ENCODE measurements around the gene MAML2. TPM values are rescaled to one million over a fixed set of nuclear protein-coding genes. Genes with fewer than 3 reads are reported as not detected.

MAML2 gene
- total and polyA plus RNA-seq, 8 donors, result 2.4 to 11.8 (median 4.1) TPM

DNA sequence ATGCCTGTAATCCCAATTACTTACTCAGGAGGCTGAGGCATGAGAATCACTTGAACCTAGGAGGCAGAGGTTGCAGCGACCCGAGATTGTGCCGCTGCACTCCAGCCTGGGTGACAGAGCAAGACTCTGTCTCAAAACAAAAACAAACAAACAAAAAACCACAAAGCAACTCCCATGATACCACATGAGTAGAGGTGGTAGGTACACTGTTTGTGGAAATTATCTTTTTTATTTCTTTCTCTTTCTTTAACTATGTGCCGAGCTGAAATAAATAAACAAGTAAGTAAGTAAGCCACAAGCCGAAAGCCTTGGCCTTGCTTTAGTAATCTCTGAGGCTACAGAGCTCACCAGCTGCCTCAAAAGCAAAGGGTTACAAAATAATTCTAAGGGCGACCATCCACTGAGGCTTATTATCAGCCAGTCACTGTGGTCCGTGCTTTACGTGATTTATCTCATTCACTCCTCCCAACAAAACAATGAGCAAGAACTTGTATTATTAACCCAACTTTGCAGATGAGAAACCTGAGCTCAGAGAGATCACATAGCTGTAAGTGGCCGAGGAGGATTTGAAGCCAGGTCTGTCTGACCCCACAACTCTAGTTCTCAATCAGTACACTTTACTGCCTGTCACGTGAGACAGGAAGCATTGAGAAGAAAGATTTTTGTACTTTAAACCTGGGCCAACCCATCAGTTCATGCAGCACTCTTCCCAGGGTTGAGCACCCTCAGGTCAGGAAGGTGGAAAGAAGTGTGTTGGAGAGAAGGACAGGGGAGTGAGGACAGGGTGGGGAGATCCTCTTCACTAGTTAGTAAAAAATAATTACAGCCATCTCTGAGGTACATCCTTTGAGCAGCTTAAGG lies 349.3 kb downstream of the MAML2 start:
- ATAC-seq (no peak), DNase-seq (no peak), FAIRE-seq (no peak)
- TF ChIP-seq, protein P1, sequence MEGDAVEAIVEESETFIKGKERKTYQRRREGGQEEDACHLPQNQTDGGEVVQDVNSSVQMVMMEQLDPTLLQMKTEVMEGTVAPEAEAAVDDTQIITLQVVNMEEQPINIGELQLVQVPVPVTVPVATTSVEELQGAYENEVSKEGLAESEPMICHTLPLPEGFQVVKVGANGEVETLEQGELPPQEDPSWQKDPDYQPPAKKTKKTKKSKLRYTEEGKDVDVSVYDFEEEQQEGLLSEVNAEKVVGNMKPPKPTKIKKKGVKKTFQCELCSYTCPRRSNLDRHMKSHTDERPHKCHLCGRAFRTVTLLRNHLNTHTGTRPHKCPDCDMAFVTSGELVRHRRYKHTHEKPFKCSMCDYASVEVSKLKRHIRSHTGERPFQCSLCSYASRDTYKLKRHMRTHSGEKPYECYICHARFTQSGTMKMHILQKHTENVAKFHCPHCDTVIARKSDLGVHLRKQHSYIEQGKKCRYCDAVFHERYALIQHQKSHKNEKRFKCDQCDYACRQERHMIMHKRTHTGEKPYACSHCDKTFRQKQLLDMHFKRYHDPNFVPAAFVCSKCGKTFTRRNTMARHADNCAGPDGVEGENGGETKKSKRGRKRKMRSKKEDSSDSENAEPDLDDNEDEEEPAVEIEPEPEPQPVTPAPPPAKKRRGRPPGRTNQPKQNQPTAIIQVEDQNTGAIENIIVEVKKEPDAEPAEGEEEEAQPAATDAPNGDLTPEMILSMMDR (IDR thresholded peaks at IDR 0.05), result no peak
- H3K4me1 ChIP-seq, result no peaks in the 10 kb centered on the region
- intact Hi-C loops (cut with DNase I), result no loop called here
- WGBS, 2 donors, result 66 to 68% methylated on average over 10 of the region's 10 CpGs
- no peak overlapping the region for H3K27ac ChIP-seq
- no peaks in the 10 kb centered on the region for H3K36me3 ChIP-seq
- no peaks in the 10 kb centered on the region for H3K9me3 ChIP-seq
- no peaks in the 10 kb centered on the region for H3K27me3 ChIP-seq
- H3K4me3 ChIP-seq, result no peak overlapping the region

DNA sequence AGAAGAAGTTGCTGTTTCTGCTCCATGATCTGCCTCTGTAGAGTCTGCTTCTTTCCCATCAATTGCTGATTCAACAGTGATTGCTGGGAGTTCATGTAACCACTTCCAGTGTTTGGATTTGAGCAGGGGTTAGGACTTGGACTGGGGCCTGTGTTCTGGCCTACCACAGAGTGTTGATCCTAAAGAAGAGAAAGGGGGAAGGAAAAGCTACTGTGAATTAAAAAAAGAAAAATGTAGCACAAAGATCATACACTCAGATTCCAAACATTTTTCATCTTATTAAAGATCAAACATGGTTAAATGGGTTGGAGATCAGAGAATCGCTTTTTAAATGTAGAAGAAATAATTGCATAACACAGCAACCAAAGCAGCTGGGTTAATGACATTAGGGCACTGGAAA lies 351.4 kb downstream of the MAML2 start:
- no peak for DNase-seq
- intact Hi-C loops (cut with DNase I), result no loop called here
- TF ChIP-seq, protein P1 (IDR thresholded peaks at IDR 0.05), result no peak
- no peak overlapping the region for H3K4me3 ChIP-seq
- H3K36me3 ChIP-seq, result no peaks in the 10 kb centered on the region
- H3K27me3 ChIP-seq, result no peaks in the 10 kb centered on the region
- 81 to 83% methylated on average over 1 of the region's 1 CpG for WGBS, 2 donors
- H3K4me1 ChIP-seq, result no peaks in the 10 kb centered on the region
- peak in 1 of 4 donors; percentile 52 for ATAC-seq
- FAIRE-seq, result no peak
- H3K27ac ChIP-seq, result no peak overlapping the region
- H3K9me3 ChIP-seq, result no peaks in the 10 kb centered on the region

DNA sequence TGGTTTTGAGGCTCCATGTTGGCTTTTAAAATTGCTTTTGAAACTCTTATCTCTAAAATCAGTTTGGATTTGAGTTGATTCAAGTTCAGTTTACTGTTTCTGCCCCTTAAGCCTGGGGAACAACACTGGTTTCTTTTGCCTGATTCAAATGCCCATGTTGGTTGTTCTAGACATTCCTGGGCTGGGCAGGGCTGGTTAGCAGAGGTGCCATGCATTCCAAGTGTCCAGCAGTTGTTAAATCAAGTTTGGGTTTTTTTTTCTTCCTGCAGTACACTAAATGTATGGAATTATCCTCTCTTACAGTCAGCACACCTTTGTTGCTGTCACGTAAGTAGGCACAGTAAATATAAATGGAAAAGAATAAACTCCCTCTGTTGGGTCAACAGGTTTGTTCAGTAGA lies 351.9 kb downstream of the MAML2 start:
- no peaks in the 10 kb centered on the region for H3K27me3 ChIP-seq
- no peak for DNase-seq
- H3K27ac ChIP-seq, result no peak overlapping the region
- no peaks in the 10 kb centered on the region for H3K9me3 ChIP-seq
- H3K4me3 ChIP-seq, result no peak overlapping the region
- WGBS, 2 donors, result 86 to 87% methylated on average over 1 of the region's 1 CpG
- H3K4me1 ChIP-seq, result no peaks in the 10 kb centered on the region
- ATAC-seq, result no peak
- intact Hi-C loops (cut with DNase I), result no loop called here
- no peaks in the 10 kb centered on the region for H3K36me3 ChIP-seq
- TF ChIP-seq, protein P1 (IDR thresholded peaks at IDR 0.05), result no peak
- FAIRE-seq, result no peak

DNA sequence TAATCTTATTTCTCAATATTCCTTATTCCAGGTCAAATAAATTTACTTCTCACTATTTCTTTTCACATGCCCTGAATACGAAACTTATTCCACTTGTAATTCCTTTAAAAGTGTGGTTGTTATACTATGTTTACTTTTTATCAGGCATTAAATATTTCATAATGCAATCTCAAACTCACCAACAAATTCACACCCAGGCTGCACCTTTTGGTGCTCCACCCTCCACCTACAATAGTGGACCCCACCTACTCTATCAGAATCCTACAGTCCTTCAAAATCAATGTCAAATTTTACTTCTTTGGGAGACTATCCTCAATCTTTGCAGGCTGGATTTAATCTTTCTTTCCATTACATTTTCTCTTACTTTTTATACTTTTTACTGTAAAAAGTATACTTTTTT lies 353.2 kb downstream of the MAML2 start:
- intact Hi-C loops (cut with DNase I), result no loop called here
- WGBS, 2 donors, result 67 to 83% methylated on average over 1 of the region's 1 CpG
- no peak for ATAC-seq
- TF ChIP-seq, protein P1 (IDR thresholded peaks at IDR 0.05), result no peak
- H3K27ac ChIP-seq, result no peak overlapping the region
- H3K36me3 ChIP-seq, result no peaks in the 10 kb centered on the region
- DNase-seq, result no peak
- FAIRE-seq, result no peak
- H3K9me3 ChIP-seq, result no peaks in the 10 kb centered on the region
- H3K4me3 ChIP-seq, result no peak overlapping the region
- H3K4me1 ChIP-seq, result no peaks in the 10 kb centered on the region
- no peaks in the 10 kb centered on the region for H3K27me3 ChIP-seq

DNA sequence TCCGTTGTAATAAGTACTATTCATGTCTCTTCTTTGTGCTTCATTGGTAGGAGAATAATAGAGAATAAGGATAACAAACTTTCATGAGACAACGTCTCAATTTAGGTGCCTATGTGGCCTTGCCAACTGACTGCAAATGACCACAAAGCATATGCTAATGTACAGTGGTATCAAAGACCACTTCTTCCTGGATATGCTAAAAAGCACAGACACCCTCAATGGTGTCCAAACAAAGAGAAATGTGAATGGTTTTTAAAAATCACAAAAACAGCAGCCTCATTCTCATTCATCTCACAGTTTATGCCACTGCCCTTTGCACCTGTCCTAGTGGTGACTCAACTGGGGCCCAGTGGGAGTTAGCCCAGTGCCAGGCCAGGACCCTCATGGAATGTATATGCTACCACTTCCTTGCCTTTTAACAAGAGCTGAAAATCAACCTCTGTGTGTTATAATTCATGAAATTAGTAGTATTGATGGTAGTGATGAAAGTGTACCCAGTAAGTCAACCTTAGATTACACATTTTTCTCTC lies 353.9 kb downstream of the MAML2 start:
- H3K27me3 ChIP-seq, result no peaks in the 10 kb centered on the region
- H3K4me3 ChIP-seq, result no peak overlapping the region
- no peaks in the 10 kb centered on the region for H3K36me3 ChIP-seq
- H3K4me1 ChIP-seq, result no peaks in the 10 kb centered on the region
- no peak for FAIRE-seq
- no peak for ATAC-seq
- TF ChIP-seq, protein P1 (IDR thresholded peaks at IDR 0.05), result no peak
- no peaks in the 10 kb centered on the region for H3K9me3 ChIP-seq
- no peak for DNase-seq
- WGBS, 2 donors, result 69 to 87% methylated on average over 2 of the region's 2 CpGs
- H3K27ac ChIP-seq, result no peak overlapping the region
- intact Hi-C loops (cut with DNase I), result no loop called here

Data from pancreas (tissue), 10 donors.